DOHH2 (cell line): Measurements from ENCODE around the gene ZSCAN16.

Experiments used
- EZH2phosphoT487 ChIP-seq: fragments of 200-600 bp; sonication (generic); IDR thresholded peaks from 2 replicates; pipeline ENCODE4 v1.6.1; 2017; ENCODE audit warnings: borderline replicate concordance, mild to moderate bottlenecking, antibody characterized with exemption, low read length, moderate library complexity, mixed read lengths
- TF ChIP-seq, protein P1 (sequence below): fragments of 200-600 bp; sonication (generic); IDR thresholded peaks from one replicate; pipeline ENCODE4 v1.5.1; 2014; ENCODE audit warnings: antibody characterized with exemption, mild to moderate bottlenecking, low read depth, low read length; ENCODE audit not compliant: poor library complexity, severe bottlenecking

DNA sequence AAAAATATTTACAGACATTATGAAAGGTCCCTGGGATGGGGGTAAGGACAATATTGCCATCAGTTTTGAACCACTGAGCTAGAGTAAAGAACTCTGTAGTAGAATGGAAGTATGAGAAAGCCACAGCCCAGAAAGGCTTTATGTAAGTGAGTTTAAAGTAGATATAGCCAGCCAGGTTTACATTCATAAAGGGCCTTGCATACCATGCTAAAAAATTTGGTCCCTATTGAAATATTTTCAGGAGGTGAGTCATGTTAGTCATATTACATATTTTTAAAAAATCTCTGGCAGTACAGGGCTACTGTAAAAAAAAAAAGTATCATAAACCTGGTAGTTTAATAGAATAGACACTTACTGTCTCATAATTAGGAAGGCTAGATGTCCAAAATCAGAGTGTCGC is 20.8 kb downstream of the ZSCAN16 start:
- TF ChIP-seq, protein P1, sequence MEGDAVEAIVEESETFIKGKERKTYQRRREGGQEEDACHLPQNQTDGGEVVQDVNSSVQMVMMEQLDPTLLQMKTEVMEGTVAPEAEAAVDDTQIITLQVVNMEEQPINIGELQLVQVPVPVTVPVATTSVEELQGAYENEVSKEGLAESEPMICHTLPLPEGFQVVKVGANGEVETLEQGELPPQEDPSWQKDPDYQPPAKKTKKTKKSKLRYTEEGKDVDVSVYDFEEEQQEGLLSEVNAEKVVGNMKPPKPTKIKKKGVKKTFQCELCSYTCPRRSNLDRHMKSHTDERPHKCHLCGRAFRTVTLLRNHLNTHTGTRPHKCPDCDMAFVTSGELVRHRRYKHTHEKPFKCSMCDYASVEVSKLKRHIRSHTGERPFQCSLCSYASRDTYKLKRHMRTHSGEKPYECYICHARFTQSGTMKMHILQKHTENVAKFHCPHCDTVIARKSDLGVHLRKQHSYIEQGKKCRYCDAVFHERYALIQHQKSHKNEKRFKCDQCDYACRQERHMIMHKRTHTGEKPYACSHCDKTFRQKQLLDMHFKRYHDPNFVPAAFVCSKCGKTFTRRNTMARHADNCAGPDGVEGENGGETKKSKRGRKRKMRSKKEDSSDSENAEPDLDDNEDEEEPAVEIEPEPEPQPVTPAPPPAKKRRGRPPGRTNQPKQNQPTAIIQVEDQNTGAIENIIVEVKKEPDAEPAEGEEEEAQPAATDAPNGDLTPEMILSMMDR = no peak
- no peak for TF ChIP-seq EZH2phosphoT487
